ENCODE measurements around the gene TLCD3B.

DNA sequence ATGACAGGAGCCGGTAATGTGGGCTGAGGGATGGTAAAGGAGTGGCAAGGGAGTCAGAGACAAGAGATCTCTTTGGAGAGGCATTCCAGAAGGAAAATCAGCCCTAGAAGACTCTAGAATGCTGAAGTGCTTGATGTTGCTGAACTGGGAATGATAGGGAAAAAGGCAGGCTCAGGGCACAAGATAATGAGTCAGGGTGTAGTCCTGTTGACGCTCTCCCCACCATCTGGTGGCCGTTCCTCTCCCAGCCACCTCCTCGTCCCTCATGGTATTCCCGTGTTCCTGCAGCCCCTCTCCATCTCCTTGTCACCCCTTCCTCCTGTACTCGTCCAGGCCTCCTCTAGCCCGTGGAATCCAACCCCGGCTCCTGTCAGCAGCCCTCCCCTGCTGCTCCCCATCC is 23.4 kb upstream of the TLCD3B start:
- TF ChIP-seq, protein P1, sequence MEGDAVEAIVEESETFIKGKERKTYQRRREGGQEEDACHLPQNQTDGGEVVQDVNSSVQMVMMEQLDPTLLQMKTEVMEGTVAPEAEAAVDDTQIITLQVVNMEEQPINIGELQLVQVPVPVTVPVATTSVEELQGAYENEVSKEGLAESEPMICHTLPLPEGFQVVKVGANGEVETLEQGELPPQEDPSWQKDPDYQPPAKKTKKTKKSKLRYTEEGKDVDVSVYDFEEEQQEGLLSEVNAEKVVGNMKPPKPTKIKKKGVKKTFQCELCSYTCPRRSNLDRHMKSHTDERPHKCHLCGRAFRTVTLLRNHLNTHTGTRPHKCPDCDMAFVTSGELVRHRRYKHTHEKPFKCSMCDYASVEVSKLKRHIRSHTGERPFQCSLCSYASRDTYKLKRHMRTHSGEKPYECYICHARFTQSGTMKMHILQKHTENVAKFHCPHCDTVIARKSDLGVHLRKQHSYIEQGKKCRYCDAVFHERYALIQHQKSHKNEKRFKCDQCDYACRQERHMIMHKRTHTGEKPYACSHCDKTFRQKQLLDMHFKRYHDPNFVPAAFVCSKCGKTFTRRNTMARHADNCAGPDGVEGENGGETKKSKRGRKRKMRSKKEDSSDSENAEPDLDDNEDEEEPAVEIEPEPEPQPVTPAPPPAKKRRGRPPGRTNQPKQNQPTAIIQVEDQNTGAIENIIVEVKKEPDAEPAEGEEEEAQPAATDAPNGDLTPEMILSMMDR (IDR thresholded peaks at IDR 0.05; ENCODE audit: insufficient read depth, low read depth, low read length) = no peak
- TF ChIP-seq EZH2 (IDR thresholded peaks at IDR 0.05; ENCODE audit: insufficient read depth, low read length) = no peak
